ENCODE measurements around the gene OR6B2.

The OR6B2 gene

DNA sequence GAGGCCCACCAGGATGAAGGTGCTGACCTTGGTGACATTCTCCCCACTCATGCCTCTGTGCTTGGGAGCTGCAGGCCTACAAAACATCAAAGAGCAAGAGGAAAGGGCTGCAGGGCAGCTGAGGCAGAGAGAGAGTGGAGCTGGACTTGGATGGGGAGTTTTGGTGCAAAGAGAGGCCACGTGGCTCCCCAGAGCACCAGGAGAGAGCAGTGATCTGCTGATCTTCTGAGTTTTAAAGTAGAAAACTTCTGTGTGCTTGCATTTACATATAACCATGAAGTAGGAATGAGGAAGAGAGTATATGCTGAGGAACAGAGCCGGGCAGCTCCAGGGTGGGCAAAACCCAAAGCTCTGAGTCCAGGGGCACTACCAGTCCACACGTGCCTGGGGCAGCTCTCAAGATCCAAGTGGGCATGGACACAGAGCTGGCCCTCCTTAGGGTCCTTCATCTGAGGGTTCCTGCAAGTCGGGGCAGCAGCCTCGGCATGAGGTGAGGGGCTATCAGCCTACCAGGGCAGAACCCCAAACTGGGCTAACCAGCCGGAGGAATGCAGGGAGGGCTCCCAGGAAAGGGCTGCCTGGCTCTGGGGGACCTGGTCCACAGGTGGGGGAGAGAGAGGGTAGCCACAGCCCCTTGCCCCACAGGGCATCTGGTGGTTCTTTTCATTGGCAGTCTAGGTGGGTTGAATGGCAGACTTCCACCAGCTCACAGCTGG lies at the start of gene OR6B2:
TSS of gene OR6B2 (minus strand) at position 51 of the 716 bp plus-strand sequence. CDS start at position 51, 0 bp downstream.
- H3K4me3 ChIP-seq (ENCODE audit: low read length): no peak within 1 kb of the TSS
- no peak for DNase-seq (ENCODE audit: low read depth)
- TF ChIP-seq, protein P1, sequence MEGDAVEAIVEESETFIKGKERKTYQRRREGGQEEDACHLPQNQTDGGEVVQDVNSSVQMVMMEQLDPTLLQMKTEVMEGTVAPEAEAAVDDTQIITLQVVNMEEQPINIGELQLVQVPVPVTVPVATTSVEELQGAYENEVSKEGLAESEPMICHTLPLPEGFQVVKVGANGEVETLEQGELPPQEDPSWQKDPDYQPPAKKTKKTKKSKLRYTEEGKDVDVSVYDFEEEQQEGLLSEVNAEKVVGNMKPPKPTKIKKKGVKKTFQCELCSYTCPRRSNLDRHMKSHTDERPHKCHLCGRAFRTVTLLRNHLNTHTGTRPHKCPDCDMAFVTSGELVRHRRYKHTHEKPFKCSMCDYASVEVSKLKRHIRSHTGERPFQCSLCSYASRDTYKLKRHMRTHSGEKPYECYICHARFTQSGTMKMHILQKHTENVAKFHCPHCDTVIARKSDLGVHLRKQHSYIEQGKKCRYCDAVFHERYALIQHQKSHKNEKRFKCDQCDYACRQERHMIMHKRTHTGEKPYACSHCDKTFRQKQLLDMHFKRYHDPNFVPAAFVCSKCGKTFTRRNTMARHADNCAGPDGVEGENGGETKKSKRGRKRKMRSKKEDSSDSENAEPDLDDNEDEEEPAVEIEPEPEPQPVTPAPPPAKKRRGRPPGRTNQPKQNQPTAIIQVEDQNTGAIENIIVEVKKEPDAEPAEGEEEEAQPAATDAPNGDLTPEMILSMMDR (conservative IDR thresholded peaks at IDR 0.05; ENCODE audit: low read depth, low read length): no peak

DNA sequence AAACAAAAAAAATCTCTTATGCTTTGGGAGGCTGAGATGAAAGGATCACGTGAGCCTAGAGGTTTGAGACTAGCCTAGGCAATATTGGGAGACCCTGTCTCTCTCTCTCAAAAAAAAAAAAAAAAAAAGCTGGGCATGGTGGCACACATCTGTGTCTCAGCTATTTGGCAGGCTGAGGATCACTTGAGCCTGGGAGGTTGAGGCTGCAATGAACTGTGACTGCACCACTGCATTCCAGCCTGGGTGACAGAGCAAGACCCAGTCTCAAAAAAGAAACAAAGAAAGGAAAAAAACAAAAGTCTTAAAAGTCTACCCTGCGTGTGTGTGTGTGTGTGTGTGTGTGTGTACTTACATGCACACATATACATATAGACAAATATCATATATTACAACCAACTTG lies 48.4 kb upstream of the OR6B2 start:
- H3K4me3 ChIP-seq (ENCODE audit: low read length): no peak overlapping the region
- TF ChIP-seq, protein P1 (conservative IDR thresholded peaks at IDR 0.05; ENCODE audit: low read depth, low read length): no peak
- DNase-seq (ENCODE audit: low read depth): no peak

DNA sequence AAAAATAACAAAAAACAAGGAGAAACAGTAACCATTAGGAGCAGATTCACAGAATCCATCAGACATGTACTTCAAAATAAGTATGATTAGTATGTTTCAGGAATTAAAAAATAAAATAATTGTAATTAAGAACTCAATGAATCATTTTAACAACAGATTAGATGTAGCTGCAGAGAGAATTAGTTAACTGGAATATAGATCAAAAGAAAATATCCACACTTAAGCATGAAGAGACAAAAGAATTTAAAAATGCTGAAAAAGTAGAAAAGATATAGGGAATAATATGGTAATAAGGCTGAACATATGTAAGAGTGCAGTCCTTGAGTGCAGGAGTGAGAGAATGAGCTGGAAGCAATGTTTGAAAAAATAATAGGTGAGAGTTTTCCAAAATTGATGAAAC lies 47.2 kb upstream of the OR6B2 start:
- TF ChIP-seq, protein P1 (conservative IDR thresholded peaks at IDR 0.05; ENCODE audit: low read depth, low read length): no peak
- DNase-seq (ENCODE audit: low read depth): no peak
- H3K4me3 ChIP-seq (ENCODE audit: low read length): no peak overlapping the region

DNA sequence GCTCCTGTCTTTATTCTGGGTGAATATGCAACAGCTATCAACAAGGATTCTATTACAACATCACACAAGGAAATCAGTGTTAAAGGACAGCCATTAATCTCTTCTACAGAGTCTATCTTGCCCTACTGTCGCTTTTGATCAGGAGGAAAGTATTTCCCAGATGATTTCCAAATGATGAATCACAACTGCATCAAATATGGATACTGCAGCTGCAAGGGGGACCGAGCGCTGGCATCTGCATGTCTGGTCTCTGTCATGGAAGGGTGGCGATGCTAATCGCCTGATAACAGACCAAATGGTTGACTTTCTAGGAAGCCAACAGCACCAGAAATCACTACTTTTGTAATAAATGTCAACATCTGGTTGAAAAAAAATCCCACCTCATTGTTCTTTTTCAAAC lies 44.3 kb upstream of the OR6B2 start:
- TF ChIP-seq, protein P1 (conservative IDR thresholded peaks at IDR 0.05; ENCODE audit: low read depth, low read length): no peak
- H3K4me3 ChIP-seq (ENCODE audit: low read length): no peak overlapping the region
- no peak for DNase-seq (ENCODE audit: low read depth)

DNA sequence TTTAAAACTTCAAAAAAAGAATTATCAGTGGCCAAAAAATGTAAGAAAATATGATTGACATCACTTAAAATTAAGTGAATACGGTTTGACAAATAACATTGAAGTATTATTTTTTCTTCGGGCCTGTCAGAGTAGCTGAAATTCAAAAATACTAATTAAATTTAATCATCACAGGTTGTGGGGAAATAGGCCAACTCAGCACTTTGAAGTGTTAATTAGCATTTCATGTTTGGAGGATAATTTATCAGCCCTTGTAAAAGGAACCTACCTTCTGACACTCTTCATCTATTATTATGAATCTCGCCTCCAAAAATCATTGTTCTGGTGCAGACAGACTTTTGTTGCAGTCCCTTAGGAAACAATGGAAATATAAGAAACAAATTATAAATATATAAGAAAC lies 40.7 kb upstream of the OR6B2 start:
- DNase-seq (ENCODE audit: low read depth): no peak
- TF ChIP-seq, protein P1 (conservative IDR thresholded peaks at IDR 0.05; ENCODE audit: low read depth, low read length): no peak
- no peak overlapping the region for H3K4me3 ChIP-seq (ENCODE audit: low read length)

DNA sequence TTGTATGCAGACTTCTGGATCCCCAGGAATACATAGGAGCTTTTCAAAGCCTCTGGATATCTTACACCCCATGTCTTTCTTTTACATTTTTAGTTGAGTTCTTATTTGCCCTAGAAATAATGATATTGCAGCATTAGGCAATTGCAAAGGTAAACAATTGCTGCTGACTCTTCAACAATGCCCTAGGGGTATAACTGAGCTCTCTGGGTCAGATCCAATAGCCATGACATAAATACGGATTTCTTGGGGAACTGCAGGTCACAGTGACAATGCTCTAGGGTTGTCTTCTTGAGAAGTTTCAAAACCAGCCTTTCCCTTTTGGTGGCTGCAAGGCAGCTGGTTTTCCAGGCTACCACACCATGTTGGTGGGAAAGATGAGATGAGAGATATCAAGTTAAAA lies 39.6 kb upstream of the OR6B2 start:
- TF ChIP-seq, protein P1 (conservative IDR thresholded peaks at IDR 0.05; ENCODE audit: low read depth, low read length): no peak
- H3K4me3 ChIP-seq (ENCODE audit: low read length): no peak overlapping the region
- no peak for DNase-seq (ENCODE audit: low read depth)

DNA sequence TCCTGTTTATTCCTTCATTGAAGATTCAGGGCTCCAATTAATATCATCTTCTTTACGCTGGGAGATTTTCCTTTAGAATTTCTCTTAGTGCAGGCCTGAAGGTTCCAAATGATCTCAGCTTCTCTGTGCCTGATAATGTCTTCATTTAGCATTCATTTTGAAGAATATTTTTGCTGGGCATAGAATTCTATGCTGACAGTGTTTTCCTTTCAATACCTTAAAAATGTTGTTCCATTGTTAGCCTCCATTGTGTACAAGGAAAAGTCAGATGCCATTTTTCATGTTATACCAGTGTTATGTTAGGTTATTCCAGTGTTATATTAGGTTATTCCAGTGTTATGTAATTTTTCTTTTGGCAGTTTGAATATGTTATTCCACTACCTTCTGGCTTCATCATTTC lies 38.0 kb upstream of the OR6B2 start:
- no peak for DNase-seq (ENCODE audit: low read depth)
- TF ChIP-seq, protein P1 (conservative IDR thresholded peaks at IDR 0.05; ENCODE audit: low read depth, low read length): no peak
- no peak overlapping the region for H3K4me3 ChIP-seq (ENCODE audit: low read length)
